ENCODE results near the gene WBP1L. TPM values are rescaled to one million over a fixed set of nuclear protein-coding genes. Genes with fewer than 3 reads are reported as not detected.

Gene WBP1L
- total and polyA plus RNA-seq, 2 of the 13 experiments (the other 11 are each of a cell fraction or from before 2014, with no cell fraction given) = 8.3 to 12.3 TPM

GRCh38 chr10:102769375-102770107 is 25.8 kb downstream of the WBP1L start (continued):
- TF ChIP-seq, protein P1, sequence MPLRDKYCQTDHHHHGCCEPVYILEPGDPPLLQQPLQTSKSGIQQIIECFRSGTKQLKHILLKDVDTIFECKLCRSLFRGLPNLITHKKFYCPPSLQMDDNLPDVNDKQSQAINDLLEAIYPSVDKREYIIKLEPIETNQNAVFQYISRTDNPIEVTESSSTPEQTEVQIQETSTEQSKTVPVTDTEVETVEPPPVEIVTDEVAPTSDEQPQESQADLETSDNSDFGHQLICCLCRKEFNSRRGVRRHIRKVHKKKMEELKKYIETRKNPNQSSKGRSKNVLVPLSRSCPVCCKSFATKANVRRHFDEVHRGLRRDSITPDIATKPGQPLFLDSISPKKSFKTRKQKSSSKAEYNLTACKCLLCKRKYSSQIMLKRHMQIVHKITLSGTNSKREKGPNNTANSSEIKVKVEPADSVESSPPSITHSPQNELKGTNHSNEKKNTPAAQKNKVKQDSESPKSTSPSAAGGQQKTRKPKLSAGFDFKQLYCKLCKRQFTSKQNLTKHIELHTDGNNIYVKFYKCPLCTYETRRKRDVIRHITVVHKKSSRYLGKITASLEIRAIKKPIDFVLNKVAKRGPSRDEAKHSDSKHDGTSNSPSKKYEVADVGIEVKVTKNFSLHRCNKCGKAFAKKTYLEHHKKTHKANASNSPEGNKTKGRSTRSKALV (CRISPR knock-in tag; IDR thresholded peaks at IDR 0.05) = no peak; the same call in 1 of the 2 replicates
- TF ChIP-seq CENPX (CRISPR knock-in tag; IDR thresholded peaks at IDR 0.05) (no peak), MXI1 (IDR thresholded peaks at IDR 0.05; ENCODE audit: borderline replicate concordance, low read depth, low read length) (no peak), ZNF12 (CRISPR knock-in tag; IDR thresholded peaks at IDR 0.05) (no peak), CREM (IDR thresholded peaks at IDR 0.05) (peak; percentile 43; the same call in 1 of the 2 replicates), CREM (CRISPR knock-in tag; IDR thresholded peaks at IDR 0.05) (no peak), ELF4 (CRISPR knock-in tag; IDR thresholded peaks at IDR 0.05; ENCODE audit: borderline replicate concordance) (no peak), TCF12 (IDR thresholded peaks at IDR 0.05) (no peak), TCF12 (CRISPR knock-in tag; IDR thresholded peaks at IDR 0.05) (0 out of 2 replicates have a peak, but pooled peaks have one; percentile 44), ISL2 (CRISPR knock-in tag; IDR thresholded peaks at IDR 0.05) (peak; percentile 50; the same call in 1 of the 2 replicates), ADNP (CRISPR knock-in tag; IDR thresholded peaks at IDR 0.05) (no peak)
- TF ChIP-seq, protein P2, sequence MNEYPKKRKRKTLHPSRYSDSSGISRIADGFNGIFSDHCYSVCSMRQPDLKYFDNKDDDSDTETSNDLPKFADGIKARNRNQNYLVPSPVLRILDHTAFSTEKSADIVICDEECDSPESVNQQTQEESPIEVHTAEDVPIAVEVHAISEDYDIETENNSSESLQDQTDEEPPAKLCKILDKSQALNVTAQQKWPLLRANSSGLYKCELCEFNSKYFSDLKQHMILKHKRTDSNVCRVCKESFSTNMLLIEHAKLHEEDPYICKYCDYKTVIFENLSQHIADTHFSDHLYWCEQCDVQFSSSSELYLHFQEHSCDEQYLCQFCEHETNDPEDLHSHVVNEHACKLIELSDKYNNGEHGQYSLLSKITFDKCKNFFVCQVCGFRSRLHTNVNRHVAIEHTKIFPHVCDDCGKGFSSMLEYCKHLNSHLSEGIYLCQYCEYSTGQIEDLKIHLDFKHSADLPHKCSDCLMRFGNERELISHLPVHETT (CRISPR knock-in tag; conservative IDR thresholded peaks at IDR 0.05) = no peak
